ENCODE results near the gene PTPRB.

The PTPRB gene

GRCh38 chr12:70637303-70638085 is at the start of gene PTPRB:
TSS of gene PTPRB (minus strand) at chr12:70637429. CDS start at chr12:70637395, 34 bp downstream.
- no peak for FAIRE-seq

- no peak for FAIRE-seq
Observed at GRCh38 chr12:70686907-70687306, 49.7 kb upstream of the PTPRB start.

GRCh38 chr12:70686299-70686698 is 49.1 kb upstream of the PTPRB start:
- no peak for FAIRE-seq

- no peak for FAIRE-seq
Observed at GRCh38 chr12:70683976-70684375, 46.7 kb upstream of the PTPRB start.

- FAIRE-seq, result no peak
Observed at GRCh38 chr12:70671698-70672097, 34.5 kb upstream of the PTPRB start.

GRCh38 chr12:70670948-70671347 is 33.7 kb upstream of the PTPRB start:
- no peak for FAIRE-seq

- FAIRE-seq, result no peak
Observed at GRCh38 chr12:70667253-70667652, 30.0 kb upstream of the PTPRB start.

GRCh38 chr12:70666364-70666763 is 29.1 kb upstream of the PTPRB start:
- FAIRE-seq, result no peak

- FAIRE-seq, result no peak
Observed at GRCh38 chr12:70664465-70664881, 27.2 kb upstream of the PTPRB start.

- FAIRE-seq, result no peak
Observed at GRCh38 chr12:70663838-70664237, 26.6 kb upstream of the PTPRB start.

GRCh38 chr12:70661466-70662161 is 24.4 kb upstream of the PTPRB start:
- no peak for FAIRE-seq

GRCh38 chr12:70660620-70661219 is 23.5 kb upstream of the PTPRB start:
- no peak for FAIRE-seq

- FAIRE-seq, result no peak
Observed at GRCh38 chr12:70660002-70660604, 22.9 kb upstream of the PTPRB start.

- no peak for FAIRE-seq
Observed at GRCh38 chr12:70659077-70659606, 21.9 kb upstream of the PTPRB start.

- FAIRE-seq, result no peak
Observed at GRCh38 chr12:70657616-70658286, 20.5 kb upstream of the PTPRB start.

- FAIRE-seq, result no peak
Observed at GRCh38 chr12:70652451-70652850, 15.2 kb upstream of the PTPRB start.

GRCh38 chr12:70648831-70649230 is 11.6 kb upstream of the PTPRB start:
- no peak for FAIRE-seq

GRCh38 chr12:70648191-70648590 is 11.0 kb upstream of the PTPRB start:
- FAIRE-seq, result no peak

- FAIRE-seq, result no peak
Observed at GRCh38 chr12:70646850-70647249, 9.6 kb upstream of the PTPRB start.

GRCh38 chr12:70645494-70646317 is 8.5 kb upstream of the PTPRB start:
- no peak for FAIRE-seq

GRCh38 chr12:70644861-70645260 is 7.6 kb upstream of the PTPRB start:
- no peak for FAIRE-seq

GRCh38 chr12:70643939-70644338 is 6.7 kb upstream of the PTPRB start:
- no peak for FAIRE-seq
